Panc1 (cell line): ENCODE data around the gene OSBPL5. TPM values are rescaled to one million over a fixed set of nuclear protein-coding genes. Genes with fewer than 3 reads are reported as not detected.

ENCODE experiments used
- ATAC-seq: fragments of 200-7000 bp; cut with Tn5 transposase; 2 replicates; pipeline ENCODE4 v1.9.1; 2020; ENCODE audit warnings: mild to moderate bottlenecking, moderate library complexity
- BruUV-seq: library from RNA; stranded (reverse); fragments of 400-500 nt; replicated peaks from 2 replicates; lab custom pipeline; 2021; lab: Mats Ljungman, UMichigan
- CTCF ChIA-PET: fragments of 300-600 bp; sonication (Branson Sonifier 250); formaldehyde crosslinking; loops from one replicate; lab custom pipeline; 2022; ENCODE audit warnings: antibody characterized with exemption; lab: Charles Lee
- POLR2A ChIA-PET: fragments of 300-600 bp; sonication (Branson Sonifier 250); formaldehyde crosslinking; loops from one replicate; lab custom pipeline; 2022; ENCODE audit warnings: antibody characterized with exemption; lab: Charles Lee
- DNase-seq: peaks from one replicate; pipeline ENCODE4 v3.0.0-alpha.2; 2010; ENCODE audit warnings: low read depth, low spot score
- H3K27ac ChIP-seq: 2 replicates; pipeline ENCODE4 v1.5.1; 2011; ENCODE audit warnings: mild to moderate bottlenecking, low read length, inconsistent platforms
- H3K27me3 ChIP-seq: fragments of 200-500 bp; sonication (Bioruptor generic); 2 replicates; pipeline ENCODE4 v1.6.0; 2014; ENCODE audit warnings: low read length, inconsistent platforms; ENCODE audit not compliant: control insufficient read depth, insufficient read depth
- H3K36me3 ChIP-seq: fragments of 200-500 bp; sonication (Bioruptor generic); 2 replicates; pipeline ENCODE4 v1.5.1; 2014; ENCODE audit warnings: inconsistent platforms, mild to moderate bottlenecking, low read length, moderate library complexity; ENCODE audit not compliant: control insufficient read depth, insufficient read depth
- H3K4me1 ChIP-seq: 2 replicates; pipeline ENCODE4 v1.5.1; 2011; ENCODE audit warnings: inconsistent platforms, mild to moderate bottlenecking, low read length, moderate library complexity; ENCODE audit not compliant: control insufficient read depth, insufficient read depth
- H3K4me3 ChIP-seq, 2 experiments: 2 replicates each; pipeline ENCODE4 v1.5.1; 2011 to 2012; ENCODE audit warnings: low read depth in 2 of 2, low read length in 2 of 2, mild to moderate bottlenecking in 2 of 2, inconsistent platforms in 1 of 2, moderate library complexity in 1 of 2
- H3K9me3 ChIP-seq: fragments of 200-500 bp; sonication (Bioruptor generic); 2 replicates; pipeline ENCODE4 v1.5.1; 2014; ENCODE audit warnings: low read depth, mild to moderate bottlenecking, inconsistent platforms, low read length, moderate library complexity; ENCODE audit not compliant: control insufficient read depth, insufficient read depth
- CTCF ChIP-seq: fragments of 450-650 bp; IDR thresholded peaks from 2 replicates; pipeline ENCODE4 v1.5.1; 2017; ENCODE audit warnings: mild to moderate bottlenecking
- POLR2AphosphoS5 ChIP-seq: IDR thresholded peaks from 2 replicates; pipeline ENCODE4 v1.6.1; 2012; ENCODE audit warnings: mild to moderate bottlenecking, low read depth, low read length, moderate library complexity
- REST ChIP-seq, 2 experiments: IDR thresholded peaks; 2 replicates each; pipeline ENCODE4 v1.6.1; 2011 to 2012; ENCODE audit warnings: low read depth in 2 of 2, control low read depth in 1 of 2, low read length in 1 of 2, mild to moderate bottlenecking in 1 of 2, moderate library complexity in 1 of 2; ENCODE audit not compliant: insufficient read depth in 1 of 2
- SIN3A ChIP-seq: IDR thresholded peaks from 2 replicates; pipeline ENCODE4 v1.6.1; 2012; ENCODE audit warnings: low read depth, mild to moderate bottlenecking, low read length, moderate library complexity, borderline replicate concordance; ENCODE audit not compliant: insufficient read depth
- TCF7L2 ChIP-seq: IDR thresholded peaks from 2 replicates; pipeline ENCODE4 v1.6.1; 2011; ENCODE audit warnings: mild to moderate bottlenecking, low read depth, low read length, inconsistent platforms
- in situ Hi-C: cut with HindIII; loops from 2 replicates; pipeline ENCODE4 v1.10.0; 2016; ENCODE audit warnings: low sequenced_read_pairs, low pct_unique_long_range_greater_than_20kb
- intact Hi-C: fragments of 100-400 bp; cut with micrococcal nuclease; formaldehyde crosslinking; loops from one replicate; pipeline ENCODE4 v1.10.0; 2022; ENCODE audit not compliant: unreplicated experiment
- total RNA-seq: library from RNA; stranded (reverse); gene quantifications from one replicate; pipeline ENCODE4 v1.2.1, GENCODE V29; 2021; ENCODE audit not compliant: unreplicated experiment

OSBPL5 gene
- total RNA-seq, 1 experiment from 2014 or later: 20.2 TPM

GRCh38 chr11:3095712-3096361 is 69.3 kb downstream of the OSBPL5 start:
- H3K27me3 ChIP-seq: no peaks in the 10 kb centered on the region
- peak overlapping the region; percentile 62 for H3K27ac ChIP-seq
- no TSS peak for BruUV-seq
- CTCF ChIA-PET: interaction anchor here (0.6 to 0.7 kb wide), 2 partner anchors 91 to 246 kb away, joined by 3 to 6 read pairs; no protein-coding TSS in a partner anchor
- ATAC-seq: peak; percentile 76
- POLR2A ChIA-PET: interaction anchor here (0.6 kb wide), 1 partner anchor 214 kb away, joined by 3 read pairs; no protein-coding TSS in a partner anchor
- H3K4me1 ChIP-seq: peaks cover 29% of the 10 kb centered on the region
- H3K9me3 ChIP-seq: no peaks in the 10 kb centered on the region
- TF ChIP-seq POLR2AphosphoS5: peak; percentile 38; the same call in 1 of the 2 replicates
- TF ChIP-seq SIN3A: no peak
- TF ChIP-seq TCF7L2: peak; percentile 82; the same call in 1 of the 2 replicates
- peak; percentile 72 for DNase-seq
- in situ Hi-C loops: no loop called here
- 0 out of 4 replicates have a peak overlapping the region, but pooled peaks of 1 of the 2 experiments have one; percentile 6 for H3K4me3 ChIP-seq
- intact Hi-C loops: loop anchor here (2.0 to 10.0 kb wide), 2 partner anchors 61 to 161 kb away; no protein-coding TSS in a partner anchor
- H3K36me3 ChIP-seq: no peaks in the 10 kb centered on the region

- peaks cover 26% of the 10 kb centered on the region for H3K4me1 ChIP-seq
- H3K27ac ChIP-seq: 0 out of 2 replicates have a peak overlapping the region, but pooled peaks have one; percentile 62
- H3K9me3 ChIP-seq: no peaks in the 10 kb centered on the region
- H3K36me3 ChIP-seq: no peaks in the 10 kb centered on the region
- no peaks in the 10 kb centered on the region for H3K27me3 ChIP-seq
- intact Hi-C loops (loop anchor here (2.0 to 10.0 kb wide), 2 partner anchors 60 to 160 kb away; no protein-coding TSS in a partner anchor), in situ Hi-C loops (no loop called here)
- POLR2A ChIA-PET: no interaction called here
- DNase-seq: no peak
- BruUV-seq: no TSS peak
- TF ChIP-seq SIN3A: no peak
- ATAC-seq: no peak
- no peak overlapping the region for H3K4me3 ChIP-seq
- CTCF ChIA-PET: interaction anchor here (1.1 kb wide), 1 partner anchor 57 kb away, joined by 4 read pairs; no protein-coding TSS in a partner anchor
Measured at GRCh38 chr11:3094223-3094824, 70.8 kb downstream of the OSBPL5 start.

GRCh38 chr11:3093281-3094191 is 71.6 kb downstream of the OSBPL5 start:
- Histone ChIP-seq H3K27ac (no peak overlapping the region), H3K9me3 (no peaks in the 10 kb centered on the region), H3K27me3 (no peaks in the 10 kb centered on the region), H3K36me3 (no peaks in the 10 kb centered on the region), H3K4me1 (peaks cover 27% of the 10 kb centered on the region), H3K4me3 (no peak overlapping the region)
- in situ Hi-C loops: no loop called here
- intact Hi-C loops: loop anchor here (2.0 to 10.0 kb wide), 2 partner anchors 59 to 159 kb away; no protein-coding TSS in a partner anchor
- ChIA-PET POLR2A (interaction anchor here (0.6 kb wide), 1 partner anchor 53 kb away, joined by 3 read pairs; no protein-coding TSS in a partner anchor), CTCF (interaction anchor here (0.6 to 2.7 kb wide), 3 partner anchors 43 to 56 kb away, joined by 3 to 14 read pairs (median 4); no protein-coding TSS in a partner anchor)
- TF ChIP-seq SIN3A (no peak), CTCF (no peak), POLR2AphosphoS5 (no peak), REST (IDR thresholded peaks at IDR 0.05; ENCODE audit: insufficient read depth in 1 of 2, low read depth in 2 of 2, low read length in 1 of 2) (no peak), TCF7L2 (no peak)
- ATAC-seq (peak; percentile 25), DNase-seq (no peak)
- BruUV-seq: no TSS peak
